Naive B cell (primary cell): ENCODE data around the gene PGC. TPM values are rescaled to one million over a fixed set of nuclear protein-coding genes. Genes with fewer than 3 reads are reported as not detected.

Experiments
- ATAC-seq, 2 donors: fragments of 150-1000 bp; cut with Tn5 transposase; 2 replicates each; pipeline ENCODE4 v1.10.0; 2021; ENCODE audit warnings: low read depth in 2 of 2, mild to moderate bottlenecking in 2 of 2, moderate library complexity in 2 of 2
- DNase-seq: peaks from one replicate; pipeline ENCODE4 v3.0.0; 2022
- H3K27ac Mint-ChIP-seq, 6 donors: one replicate each; pipeline ENCODE4 v1.8.0; 2020 to 2022; ENCODE audit warnings: mild to moderate bottlenecking in 6 of 6, mixed read lengths in 6 of 6, moderate library complexity in 5 of 6, inconsistent platforms in 2 of 6
- H3K27me3 Mint-ChIP-seq, 3 donors: one replicate each; pipeline ENCODE4 v1.8.0; 2021 to 2022; ENCODE audit warnings: mixed read lengths in 3 of 3, mild to moderate bottlenecking in 1 of 3
- H3K36me3 Mint-ChIP-seq, 2 donors: one replicate each; pipeline ENCODE4 v1.8.0; 2020 to 2022; ENCODE audit warnings: mixed read lengths in 2 of 2, inconsistent platforms in 1 of 2, mild to moderate bottlenecking in 1 of 2
- H3K4me1 Mint-ChIP-seq, 3 donors: one replicate each; pipeline ENCODE4 v1.8.0; 2020 to 2022; ENCODE audit warnings: mixed read lengths in 3 of 3, inconsistent platforms in 1 of 3, mild to moderate bottlenecking in 1 of 3, moderate library complexity in 1 of 3
- H3K4me3 Mint-ChIP-seq, 8 donors: one replicate each; pipeline ENCODE4 v1.8.0; 2020 to 2022; ENCODE audit warnings: mild to moderate bottlenecking in 8 of 8, mixed read lengths in 8 of 8, moderate library complexity in 8 of 8, inconsistent platforms in 2 of 8
- H3K9me3 Mint-ChIP-seq, 7 donors: one replicate each; pipeline ENCODE4 v1.8.0; 2020 to 2022; ENCODE audit warnings: mixed read lengths in 7 of 7, mild to moderate bottlenecking in 5 of 7, inconsistent platforms in 2 of 7, moderate library complexity in 1 of 7
- polyA plus RNA-seq, 6 donors: library from polyadenylated mRNA; unstranded; fragments of 300-500 nt; fragmentation: Illumina TruSeq; gene quantifications; one replicate each; pipeline ENCODE4 v1.2.3, GENCODE V29; 2021; ENCODE audit warnings: low read depth in 6 of 6

PGC gene
- polyA plus RNA-seq, 6 donors from 2014 or later: not detected

GRCh38 chr6:41783106-41783780 lies 36.0 kb upstream of the PGC start:
- Mint-ChIP-seq H3K27ac (peak overlapping the region in 2 of 6 donors; percentile 56 to 70), H3K4me3 (peak overlapping the region in 2 of 8 donors; percentile 73 to 83), H3K36me3 (no peaks in the 10 kb centered on the region), H3K9me3 (no peaks in the 10 kb centered on the region), H3K27me3 (no peaks in the 10 kb centered on the region), H3K4me1 (peaks cover 30 to 42% (median 40%) of the 10 kb centered on the region in 3 donors)
- no peak for DNase-seq
- no peak for ATAC-seq

GRCh38 chr6:41781366-41781730 lies 34.2 kb upstream of the PGC start:
- no peaks in the 10 kb centered on the region for H3K27me3 Mint-ChIP-seq
- no peak for DNase-seq
- no peak for ATAC-seq
- H3K36me3 Mint-ChIP-seq: no peaks in the 10 kb centered on the region
- no peaks in the 10 kb centered on the region for H3K9me3 Mint-ChIP-seq
- H3K27ac Mint-ChIP-seq: no peak overlapping the region
- peak overlapping the region; percentile 33 to 90 (median 71) for H3K4me3 Mint-ChIP-seq
- H3K4me1 Mint-ChIP-seq: peaks cover 30 to 41% (median 31%) of the 10 kb centered on the region in 3 donors

GRCh38 chr6:41780551-41781365 lies 33.6 kb upstream of the PGC start, which contains the start of gene PRICKLE4:
Gene PRICKLE4, plus strand, starts transcription at chr6:41780782. Its CDS starts 2,692 bp downstream, at chr6:41783474.
- ATAC-seq: peak in 1 of 2 donors; percentile 2
- peaks cover 30 to 40% (median 31%) of the 10 kb centered on the region in 3 donors for H3K4me1 Mint-ChIP-seq
- H3K9me3 Mint-ChIP-seq: no peaks in the 10 kb centered on the region
- H3K27ac Mint-ChIP-seq: peak within 1 kb of the TSS in 4 of 6 donors; percentile 74 to 83 (median 76)
- no peak for DNase-seq
- peak within 1 kb of the TSS; percentile 88 to 95 (median 93) for H3K4me3 Mint-ChIP-seq
- no peaks in the 10 kb centered on the region for H3K27me3 Mint-ChIP-seq
- no peaks in the 10 kb centered on the region for H3K36me3 Mint-ChIP-seq

GRCh38 chr6:41779788-41780550 lies 32.8 kb upstream of the PGC start, which contains the start of gene FRS3:
Gene FRS3, minus strand, starts transcription at chr6:41779900. Its CDS starts 2,913 bp downstream, at chr6:41776987.
- Mint-ChIP-seq H3K9me3 (no peaks in the 10 kb centered on the region), H3K4me1 (peaks cover 27 to 34% (median 27%) of the 10 kb centered on the region in 3 donors), H3K27ac (peak within 1 kb of the TSS; percentile 74 to 86 (median 80)), H3K4me3 (peak within 1 kb of the TSS; percentile 88 to 95 (median 93)), H3K36me3 (no peaks in the 10 kb centered on the region), H3K27me3 (no peaks in the 10 kb centered on the region)
- ATAC-seq (peak; percentile 87 to 91), DNase-seq (peak; percentile 99)

- peak overlapping the region; percentile 82 to 94 (median 90) for H3K4me3 Mint-ChIP-seq
- peaks cover 21 to 28% (median 21%) of the 10 kb centered on the region in 3 donors for H3K4me1 Mint-ChIP-seq
- peak overlapping the region in 5 of 6 donors; percentile 53 to 86 (median 81) for H3K27ac Mint-ChIP-seq
- ATAC-seq (no peak), DNase-seq (no peak)
- no peaks in the 10 kb centered on the region for H3K9me3 Mint-ChIP-seq
- peaks cover 0 to 3% of the 10 kb centered on the region in 2 donors for H3K36me3 Mint-ChIP-seq
- no peaks in the 10 kb centered on the region for H3K27me3 Mint-ChIP-seq
These were observed 32.1 kb upstream of the PGC start for GRCh38 chr6:41779336-41779735.

- peaks cover 18 to 24% (median 22%) of the 10 kb centered on the region in 3 donors for H3K4me1 Mint-ChIP-seq
These were observed 31.7 kb upstream of the PGC start for GRCh38 chr6:41778895-41779294.

GRCh38 chr6:41777551-41778285 lies 30.5 kb upstream of the PGC start:
- Mint-ChIP-seq H3K4me3 (peak overlapping the region in 5 of 8 donors; percentile 16 to 94 (median 90)), H3K27ac (no peak overlapping the region), H3K4me1 (peaks cover 16 to 24% (median 22%) of the 10 kb centered on the region in 3 donors), H3K27me3 (no peaks in the 10 kb centered on the region), H3K36me3 (peaks cover 0 to 9% of the 10 kb centered on the region in 2 donors), H3K9me3 (no peaks in the 10 kb centered on the region)
- DNase-seq (no peak), ATAC-seq (no peak)

More at GRCh38 chr6:41778895-41779294, 31.7 kb upstream of the PGC start:
- Mint-ChIP-seq H3K36me3 (peaks cover 0 to 8% of the 10 kb centered on the region in 2 donors), H3K27me3 (no peaks in the 10 kb centered on the region), H3K27ac (peak overlapping the region in 2 of 6 donors; percentile 53 to 75), H3K9me3 (no peaks in the 10 kb centered on the region), H3K4me3 (peak overlapping the region; percentile 82 to 94 (median 90))
- no peak for DNase-seq
- ATAC-seq: no peak

- DNase-seq: no peak
- Mint-ChIP-seq H3K4me3 (peak overlapping the region in 1 of 8 donors; percentile 62), H3K27ac (peak overlapping the region in 1 of 6 donors; percentile 3), H3K4me1 (peaks cover 7 to 16% (median 14%) of the 10 kb centered on the region in 3 donors), H3K27me3 (no peaks in the 10 kb centered on the region), H3K9me3 (no peaks in the 10 kb centered on the region), H3K36me3 (peaks cover 6 to 18% of the 10 kb centered on the region in 2 donors)
- ATAC-seq: no peak
These were observed 28.2 kb upstream of the PGC start for GRCh38 chr6:41775293-41775882.

GRCh38 chr6:41774841-41775240 lies 27.6 kb upstream of the PGC start:
- peak overlapping the region in 1 of 8 donors; percentile 62 for H3K4me3 Mint-ChIP-seq
- peaks cover 7 to 12% (median 12%) of the 10 kb centered on the region in 3 donors for H3K4me1 Mint-ChIP-seq
- H3K27ac Mint-ChIP-seq: peak overlapping the region in 1 of 6 donors; percentile 3
- peaks cover 6 to 24% of the 10 kb centered on the region in 2 donors for H3K36me3 Mint-ChIP-seq
- H3K9me3 Mint-ChIP-seq: no peaks in the 10 kb centered on the region
- ATAC-seq (no peak), DNase-seq (no peak)
- no peaks in the 10 kb centered on the region for H3K27me3 Mint-ChIP-seq

GRCh38 chr6:41771058-41771983 lies 24.1 kb upstream of the PGC start:
- no peak overlapping the region for H3K27ac Mint-ChIP-seq
- no peaks in the 10 kb centered on the region for H3K9me3 Mint-ChIP-seq
- peaks cover 0 to 3% (median 0%) of the 10 kb centered on the region in 3 donors for H3K4me1 Mint-ChIP-seq
- DNase-seq (no peak), ATAC-seq (no peak)
- H3K4me3 Mint-ChIP-seq: no peak overlapping the region
- H3K36me3 Mint-ChIP-seq: peaks cover 6 to 25% of the 10 kb centered on the region in 2 donors
- H3K27me3 Mint-ChIP-seq: no peaks in the 10 kb centered on the region

GRCh38 chr6:41770381-41771057 lies 23.3 kb upstream of the PGC start:
- ATAC-seq (no peak), DNase-seq (no peak)
- Mint-ChIP-seq H3K27me3 (no peaks in the 10 kb centered on the region), H3K4me1 (peaks cover 0 to 3% (median 0%) of the 10 kb centered on the region in 3 donors), H3K9me3 (no peaks in the 10 kb centered on the region), H3K36me3 (peaks cover 6 to 25% of the 10 kb centered on the region in 2 donors), H3K27ac (no peak overlapping the region), H3K4me3 (no peak overlapping the region)
